ENCODE data around the gene CARD10.

DNA sequence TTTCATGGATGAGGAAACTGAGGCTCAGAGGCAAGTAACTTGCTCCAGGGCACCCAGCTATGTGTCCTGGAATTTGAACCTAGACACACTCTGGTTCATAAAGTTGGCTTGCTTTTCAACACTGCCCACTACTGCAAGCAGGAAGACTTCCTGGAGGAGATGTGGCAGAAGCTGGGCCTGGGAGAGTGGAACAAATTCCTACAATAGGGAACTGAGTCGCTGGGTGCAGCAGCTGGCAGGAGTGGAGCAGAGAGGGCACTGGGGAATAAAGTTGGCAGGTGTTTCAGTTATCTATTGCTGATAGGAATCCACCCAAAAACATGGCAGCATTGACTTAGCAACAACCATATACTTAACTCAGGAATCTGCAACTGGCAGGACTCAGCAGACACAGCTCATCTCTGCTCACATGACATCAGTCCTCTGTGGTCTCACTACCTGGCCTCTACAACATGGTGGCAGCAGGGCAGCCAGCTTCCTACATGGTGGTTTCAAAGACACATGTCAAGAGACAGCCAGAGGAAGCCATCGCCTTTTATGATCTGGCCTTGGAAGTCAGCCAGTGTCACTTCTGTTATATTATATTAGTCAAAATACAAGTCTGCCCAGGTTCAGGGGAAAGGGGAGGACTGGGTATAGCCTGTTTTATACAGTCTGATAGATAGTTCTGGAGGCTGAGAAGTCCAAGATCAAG is 10.6 kb upstream of the CARD10 start:
- TF ChIP-seq, protein P1, sequence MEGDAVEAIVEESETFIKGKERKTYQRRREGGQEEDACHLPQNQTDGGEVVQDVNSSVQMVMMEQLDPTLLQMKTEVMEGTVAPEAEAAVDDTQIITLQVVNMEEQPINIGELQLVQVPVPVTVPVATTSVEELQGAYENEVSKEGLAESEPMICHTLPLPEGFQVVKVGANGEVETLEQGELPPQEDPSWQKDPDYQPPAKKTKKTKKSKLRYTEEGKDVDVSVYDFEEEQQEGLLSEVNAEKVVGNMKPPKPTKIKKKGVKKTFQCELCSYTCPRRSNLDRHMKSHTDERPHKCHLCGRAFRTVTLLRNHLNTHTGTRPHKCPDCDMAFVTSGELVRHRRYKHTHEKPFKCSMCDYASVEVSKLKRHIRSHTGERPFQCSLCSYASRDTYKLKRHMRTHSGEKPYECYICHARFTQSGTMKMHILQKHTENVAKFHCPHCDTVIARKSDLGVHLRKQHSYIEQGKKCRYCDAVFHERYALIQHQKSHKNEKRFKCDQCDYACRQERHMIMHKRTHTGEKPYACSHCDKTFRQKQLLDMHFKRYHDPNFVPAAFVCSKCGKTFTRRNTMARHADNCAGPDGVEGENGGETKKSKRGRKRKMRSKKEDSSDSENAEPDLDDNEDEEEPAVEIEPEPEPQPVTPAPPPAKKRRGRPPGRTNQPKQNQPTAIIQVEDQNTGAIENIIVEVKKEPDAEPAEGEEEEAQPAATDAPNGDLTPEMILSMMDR (IDR thresholded peaks at IDR 0.05), result no peak
- no peak for TF ChIP-seq POLR2A (IDR thresholded peaks at IDR 0.05)
